HG02884 (cell line): ENCODE data around the gene MS4A10.

Experiments
- ATAC-seq: cut with Tn5 transposase; IDR thresholded peaks from one replicate; pipeline ENCODE4 v1.9.1; 2021; ENCODE audit warnings: mild to moderate bottlenecking, moderate library complexity; ENCODE audit not compliant: unreplicated experiment

The MS4A10 gene

GRCh38 chr11:60785806-60786361 lies 751 bp downstream of the MS4A10 start:
- ATAC-seq, result no peak

- no peak for ATAC-seq
Measured at GRCh38 chr11:60786811-60787567, 1.9 kb downstream of the MS4A10 start.

GRCh38 chr11:60788401-60789125 lies 3.4 kb downstream of the MS4A10 start:
- no peak for ATAC-seq

- no peak for ATAC-seq
Measured at GRCh38 chr11:60790726-60791125, 5.6 kb downstream of the MS4A10 start.

GRCh38 chr11:60791153-60791933 lies 6.2 kb downstream of the MS4A10 start:
- no peak for ATAC-seq

GRCh38 chr11:60792521-60792920 lies 7.4 kb downstream of the MS4A10 start:
- no peak for ATAC-seq

- ATAC-seq, result no peak
Measured at GRCh38 chr11:60795291-60795690, 10.2 kb downstream of the MS4A10 start.

GRCh38 chr11:60797846-60798630 lies 12.9 kb downstream of the MS4A10 start:
- ATAC-seq, result no peak

GRCh38 chr11:60798631-60799030 lies 13.5 kb downstream of the MS4A10 start:
- no peak for ATAC-seq

GRCh38 chr11:60801194-60801593 lies 16.1 kb downstream of the MS4A10 start:
- ATAC-seq, result no peak

GRCh38 chr11:60803273-60803936 lies 18.3 kb downstream of the MS4A10 start:
- no peak for ATAC-seq

- ATAC-seq, result no peak
Measured at GRCh38 chr11:60809249-60809648, 24.1 kb downstream of the MS4A10 start.

GRCh38 chr11:60809691-60810090 lies 24.6 kb downstream of the MS4A10 start:
- ATAC-seq, result no peak

- ATAC-seq, result no peak
Measured at GRCh38 chr11:60810151-60810550, 25.0 kb downstream of the MS4A10 start.

- no peak for ATAC-seq
Measured at GRCh38 chr11:60810569-60810968, 25.4 kb downstream of the MS4A10 start.

GRCh38 chr11:60813324-60813723 lies 28.2 kb downstream of the MS4A10 start:
- no peak for ATAC-seq

GRCh38 chr11:60814112-60814511 lies 29.0 kb downstream of the MS4A10 start:
- ATAC-seq, result no peak

- ATAC-seq, result no peak
Measured at GRCh38 chr11:60816590-60817157, 31.5 kb downstream of the MS4A10 start.

- ATAC-seq, result no peak
Measured at GRCh38 chr11:60818057-60818456, 32.9 kb downstream of the MS4A10 start.
